ENCODE results near the gene GRIN3A.

Gene GRIN3A

GRCh38 chr9:101689039-101689438 is 49.4 kb downstream of the GRIN3A start:
- TF ChIP-seq, protein P1, sequence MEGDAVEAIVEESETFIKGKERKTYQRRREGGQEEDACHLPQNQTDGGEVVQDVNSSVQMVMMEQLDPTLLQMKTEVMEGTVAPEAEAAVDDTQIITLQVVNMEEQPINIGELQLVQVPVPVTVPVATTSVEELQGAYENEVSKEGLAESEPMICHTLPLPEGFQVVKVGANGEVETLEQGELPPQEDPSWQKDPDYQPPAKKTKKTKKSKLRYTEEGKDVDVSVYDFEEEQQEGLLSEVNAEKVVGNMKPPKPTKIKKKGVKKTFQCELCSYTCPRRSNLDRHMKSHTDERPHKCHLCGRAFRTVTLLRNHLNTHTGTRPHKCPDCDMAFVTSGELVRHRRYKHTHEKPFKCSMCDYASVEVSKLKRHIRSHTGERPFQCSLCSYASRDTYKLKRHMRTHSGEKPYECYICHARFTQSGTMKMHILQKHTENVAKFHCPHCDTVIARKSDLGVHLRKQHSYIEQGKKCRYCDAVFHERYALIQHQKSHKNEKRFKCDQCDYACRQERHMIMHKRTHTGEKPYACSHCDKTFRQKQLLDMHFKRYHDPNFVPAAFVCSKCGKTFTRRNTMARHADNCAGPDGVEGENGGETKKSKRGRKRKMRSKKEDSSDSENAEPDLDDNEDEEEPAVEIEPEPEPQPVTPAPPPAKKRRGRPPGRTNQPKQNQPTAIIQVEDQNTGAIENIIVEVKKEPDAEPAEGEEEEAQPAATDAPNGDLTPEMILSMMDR (IDR thresholded peaks at IDR 0.05; ENCODE audit: control insufficient read depth, extremely low read depth, insufficient read depth) = no peak
- DNase-seq (ENCODE audit: low read depth) = no peak
- no peak overlapping the region for H3K4me3 ChIP-seq (ENCODE audit: low read depth, low read length)

GRCh38 chr9:101684665-101685064 is 53.8 kb downstream of the GRIN3A start:
- no peak for DNase-seq (ENCODE audit: low read depth)
- TF ChIP-seq, protein P1 (IDR thresholded peaks at IDR 0.05; ENCODE audit: control insufficient read depth, extremely low read depth, insufficient read depth) = no peak
- H3K4me3 ChIP-seq (ENCODE audit: low read depth, low read length) = no peak overlapping the region

DNA sequence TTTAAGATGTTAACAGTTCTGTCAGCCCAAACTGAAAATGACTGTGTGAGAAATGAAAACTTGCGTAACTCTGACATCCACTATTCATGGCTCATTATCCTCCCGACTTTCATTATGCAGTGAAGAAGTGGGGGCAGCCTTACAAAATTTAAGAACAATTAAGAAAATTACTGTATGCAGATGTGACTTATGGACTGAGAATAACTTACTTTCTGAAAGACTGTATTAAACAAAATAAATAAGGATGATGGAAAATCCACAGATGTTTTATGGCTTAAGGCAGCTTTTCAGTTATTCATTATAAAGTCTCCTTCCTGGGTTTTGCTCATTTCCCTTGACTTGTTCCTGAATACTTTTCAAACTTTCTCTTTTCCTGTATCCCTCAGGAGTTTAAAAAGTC is 55.2 kb downstream of the GRIN3A start:
- TF ChIP-seq, protein P1 (IDR thresholded peaks at IDR 0.05; ENCODE audit: control insufficient read depth, extremely low read depth, insufficient read depth) = no peak
- DNase-seq (ENCODE audit: low read depth) = no peak
- no peak overlapping the region for H3K4me3 ChIP-seq (ENCODE audit: low read depth, low read length)

DNA sequence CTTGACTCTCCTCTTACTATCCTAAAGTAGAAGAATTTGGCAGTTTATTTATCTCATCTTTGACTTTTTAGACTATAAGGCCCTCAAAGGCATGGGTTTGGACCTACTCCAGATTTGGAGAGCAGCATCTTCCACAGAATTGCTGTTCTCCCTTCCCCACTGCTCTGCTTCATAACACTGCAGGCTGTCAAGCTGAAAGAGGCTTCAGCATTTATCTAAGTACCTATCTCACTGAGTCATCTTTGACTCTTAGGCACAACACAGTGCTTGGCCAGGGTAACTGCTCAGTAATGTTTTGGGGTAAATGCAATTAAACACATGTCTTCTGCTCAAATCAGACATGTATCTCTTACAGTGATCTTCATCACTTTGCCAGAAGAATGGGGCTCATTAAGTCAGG is 60.6 kb downstream of the GRIN3A start:
- no peak for DNase-seq (ENCODE audit: low read depth)
- TF ChIP-seq, protein P1 (IDR thresholded peaks at IDR 0.05; ENCODE audit: control insufficient read depth, extremely low read depth, insufficient read depth) = no peak
- H3K4me3 ChIP-seq (ENCODE audit: low read depth, low read length) = no peak overlapping the region

- H3K4me3 ChIP-seq (ENCODE audit: low read depth, low read length) = no peak overlapping the region
- TF ChIP-seq, protein P1 (IDR thresholded peaks at IDR 0.05; ENCODE audit: control insufficient read depth, extremely low read depth, insufficient read depth) = no peak
- DNase-seq (ENCODE audit: low read depth) = no peak
Observed at GRCh38 chr9:101675341-101675740, 63.1 kb downstream of the GRIN3A start.

- DNase-seq (ENCODE audit: low read depth) = no peak
- TF ChIP-seq, protein P1 (IDR thresholded peaks at IDR 0.05; ENCODE audit: control insufficient read depth, extremely low read depth, insufficient read depth) = no peak
- no peak overlapping the region for H3K4me3 ChIP-seq (ENCODE audit: low read depth, low read length)
Observed at GRCh38 chr9:101674165-101674564, 64.3 kb downstream of the GRIN3A start.

GRCh38 chr9:101673642-101674041 is 64.8 kb downstream of the GRIN3A start:
- no peak overlapping the region for H3K4me3 ChIP-seq (ENCODE audit: low read depth, low read length)
- TF ChIP-seq, protein P1 (IDR thresholded peaks at IDR 0.05; ENCODE audit: control insufficient read depth, extremely low read depth, insufficient read depth) = no peak
- peak; percentile 85 for DNase-seq (ENCODE audit: low read depth)

Data from LNCaP clone FGC (cell line).